22Rv1 (cell line): ENCODE measurements around the gene MOV10L1.

ENCODE experiments used
- H3K27ac ChIP-seq: fragments of 450-650 bp; 2 replicates; pipeline ENCODE4 v1.5.1; 2017
- CTCF ChIP-seq: fragments of 450-650 bp; IDR thresholded peaks from 2 replicates; pipeline ENCODE4 v1.5.1; 2017; ENCODE audit warnings: mild to moderate bottlenecking
- ZFX ChIP-seq: fragments of 450-650 bp; IDR thresholded peaks from 2 replicates; pipeline ENCODE4 v1.6.1; 2017; ENCODE audit warnings: antibody characterized with exemption, borderline replicate concordance

MOV10L1 gene

DNA sequence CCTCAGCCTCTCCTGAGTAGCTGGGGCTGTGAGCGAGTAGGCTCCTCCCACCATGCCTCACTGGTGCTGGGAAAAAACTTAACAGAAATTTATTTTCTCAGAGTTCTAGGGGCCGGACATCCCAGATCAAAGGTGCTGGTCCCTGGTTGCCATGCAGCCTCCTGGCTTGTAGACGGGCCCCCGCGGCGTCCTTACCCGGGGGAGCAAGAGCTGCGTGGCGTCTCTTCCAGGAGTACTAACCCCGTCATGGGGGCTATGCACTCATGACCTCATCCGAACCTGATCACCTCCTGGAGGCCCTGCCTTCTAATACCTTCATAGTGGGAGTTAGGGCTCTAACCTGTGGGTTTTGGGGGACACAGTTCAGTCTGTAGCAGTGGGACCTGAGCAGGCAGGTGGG lies 98.5 kb downstream of the MOV10L1 start:
- peak overlapping the region; percentile 80 for H3K27ac ChIP-seq
- TF ChIP-seq CTCF (no peak), ZFX (no peak)

DNA sequence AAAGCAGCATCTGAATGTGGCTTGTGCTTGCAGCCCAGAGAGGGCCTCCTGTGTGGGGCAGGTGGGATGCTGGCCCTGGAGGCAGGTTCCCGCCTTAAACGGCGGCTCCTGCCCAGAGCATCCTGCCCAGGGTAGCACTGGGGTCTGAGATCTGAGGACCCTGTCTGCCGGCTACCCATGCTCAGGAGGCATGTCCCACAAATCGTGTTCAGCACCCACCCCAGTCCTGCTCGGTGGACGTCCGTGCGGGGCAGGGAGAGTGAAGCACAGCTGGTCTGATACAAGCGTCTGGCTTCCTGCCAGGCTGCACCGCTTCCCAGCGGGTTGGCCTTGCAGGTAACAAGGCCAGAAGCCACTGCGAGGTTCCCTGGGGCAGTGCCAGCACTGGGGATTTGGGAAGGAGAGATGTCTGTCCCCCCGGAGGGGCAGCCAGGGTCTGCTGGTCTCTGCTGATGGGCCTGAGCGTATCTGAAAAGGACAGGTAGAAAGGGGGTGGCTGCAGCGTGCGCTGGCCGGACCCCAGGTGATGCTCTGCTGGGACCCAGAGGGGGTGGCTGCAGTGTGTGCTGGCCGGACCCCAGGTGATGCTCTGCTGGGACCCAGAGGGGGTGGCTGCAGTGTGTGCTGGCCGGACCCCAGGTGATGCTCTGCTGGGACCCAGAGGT lies 99.5 kb downstream of the MOV10L1 start:
- H3K27ac ChIP-seq: peak overlapping the region; percentile 80
- TF ChIP-seq CTCF: no peak
- TF ChIP-seq ZFX: no peak

DNA sequence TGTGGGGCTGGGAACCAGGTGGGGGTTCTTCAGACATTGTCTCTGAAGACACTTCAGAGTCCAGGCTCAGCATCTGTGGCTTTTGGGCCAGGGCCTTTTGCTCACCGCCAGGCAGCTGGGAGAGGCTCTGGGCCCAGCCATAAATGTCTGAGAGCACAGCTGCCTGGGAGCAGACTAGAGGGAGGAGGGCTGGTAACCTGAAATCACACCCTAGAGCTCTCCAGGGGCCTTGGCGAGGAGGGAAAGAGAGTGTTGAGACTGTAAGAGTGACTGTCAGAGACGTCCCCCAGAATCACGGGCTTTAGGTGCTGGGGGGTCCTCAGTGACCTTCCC lies 100.0 kb downstream of the MOV10L1 start:
- peak overlapping the region; percentile 80 for H3K27ac ChIP-seq
- TF ChIP-seq ZFX: no peak
- TF ChIP-seq CTCF: no peak

DNA sequence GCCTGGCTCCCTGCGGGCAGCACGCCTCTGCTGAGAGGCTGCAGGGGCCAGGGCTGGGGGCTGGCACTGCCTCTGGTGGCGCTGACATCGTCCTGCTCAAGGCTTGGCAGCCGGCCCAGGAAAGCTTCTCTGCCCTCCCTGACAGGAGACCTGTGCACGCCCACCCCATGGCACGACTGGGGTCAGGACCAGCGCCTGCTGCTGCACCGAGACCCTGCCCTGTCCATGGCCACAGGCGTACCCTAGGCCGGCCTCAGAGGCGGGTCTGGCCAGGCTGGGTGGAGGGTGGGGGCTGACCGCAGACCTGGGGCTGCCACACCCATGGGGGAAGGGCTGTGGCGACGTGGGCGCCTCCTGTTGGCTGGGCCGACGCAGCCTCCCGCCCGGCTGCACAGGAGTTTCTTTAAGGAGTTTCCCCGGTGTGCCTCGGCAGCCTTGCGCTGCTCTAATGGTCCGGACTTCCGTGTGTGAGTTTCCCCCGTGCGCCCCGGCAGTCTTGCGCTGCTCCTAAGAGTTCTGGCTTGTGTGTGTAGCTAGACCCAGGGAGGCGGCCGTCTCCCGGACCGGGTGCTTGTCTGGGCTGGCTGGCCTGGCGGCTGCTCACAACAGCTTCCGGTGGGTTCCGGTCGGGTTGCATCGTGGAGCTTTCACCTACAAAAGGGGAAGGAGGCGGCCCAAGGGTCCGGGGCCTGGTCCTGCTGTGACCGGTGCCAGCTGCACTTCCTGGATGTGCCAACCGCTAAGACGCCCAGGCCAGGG lies 100.6 kb downstream of the MOV10L1 start:
- peak overlapping the region; percentile 80 for H3K27ac ChIP-seq
- TF ChIP-seq ZFX (no peak), CTCF (peak; percentile 68)

DNA sequence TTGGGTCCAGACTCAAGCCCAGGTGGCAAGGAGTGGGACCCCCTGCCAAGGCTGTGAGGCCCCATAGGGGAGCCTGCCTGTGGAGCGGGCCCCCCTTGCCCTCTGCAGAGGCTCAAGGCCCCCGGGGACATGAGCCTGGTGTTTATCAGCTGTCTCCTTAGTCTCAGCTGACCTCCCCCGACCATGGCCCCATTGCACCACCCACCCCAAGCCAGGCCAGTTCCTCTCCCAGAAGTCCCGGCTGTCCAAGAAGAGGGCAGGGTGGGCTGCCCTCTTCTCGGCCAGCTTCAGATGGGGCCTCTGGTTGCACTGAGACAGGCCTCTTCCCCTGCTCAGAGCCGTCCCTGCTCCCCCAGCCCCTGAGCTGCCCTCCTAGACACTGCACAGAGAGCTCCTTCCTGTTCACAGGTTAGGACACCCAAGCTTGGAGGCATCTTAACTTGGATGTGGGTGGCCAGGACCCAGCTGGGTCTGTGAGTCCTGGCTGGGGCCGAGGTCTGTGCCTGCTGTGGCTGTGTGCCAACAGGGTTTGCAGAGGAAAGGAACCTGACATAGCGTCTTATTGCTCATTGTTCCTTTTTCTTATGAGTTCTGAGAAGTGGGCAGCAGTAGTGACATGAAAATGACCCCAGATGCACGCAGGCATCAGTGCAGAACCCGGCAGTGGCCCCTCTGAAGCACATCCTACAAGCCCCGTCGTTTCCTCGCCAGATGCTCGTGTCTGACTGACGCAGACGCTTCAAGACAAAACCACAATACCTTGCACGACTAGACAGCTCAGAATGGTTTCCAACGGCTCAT lies 101.3 kb downstream of the MOV10L1 start:
- peak overlapping the region; percentile 80 for H3K27ac ChIP-seq
- TF ChIP-seq CTCF (no peak), ZFX (no peak)

GRCh38 chr22:50192436-50193204 lies 102.8 kb downstream of the MOV10L1 start:
- TF ChIP-seq CTCF (no peak), ZFX (no peak)
- H3K27ac ChIP-seq: no peak overlapping the region
